Muscle of leg (tissue), 16 donors: ENCODE data around the gene GC. TPM values are rescaled to one million over a fixed set of nuclear protein-coding genes. Genes with fewer than 3 reads are reported as not detected.
"Not testable (repeated sequence)": the region's sequence is repeated elsewhere in the genome, so short reads cannot be mapped to it uniquely, and the experiment has no call there.

Source experiments
- DNase-seq: peaks from one replicate; pipeline ENCODE4 v3.0.0; 2013
- H3K27ac ChIP-seq: one replicate; pipeline ENCODE4 v1.5.1; 2013; ENCODE audit warnings: mild to moderate bottlenecking, low read length, control low read depth
- H3K27me3 ChIP-seq: one replicate; pipeline ENCODE4 v1.6.1; 2013; ENCODE audit warnings: low read length; ENCODE audit not compliant: control insufficient read depth, insufficient read depth
- H3K36me3 ChIP-seq: one replicate; pipeline ENCODE4 v1.6.1; 2013; ENCODE audit warnings: low read length; ENCODE audit not compliant: control insufficient read depth, insufficient read depth
- H3K4me1 ChIP-seq: one replicate; pipeline ENCODE4 v1.6.1; 2013; ENCODE audit warnings: low read length; ENCODE audit not compliant: control insufficient read depth, insufficient read depth
- H3K4me3 ChIP-seq: one replicate; pipeline ENCODE4 v1.5.1; 2013; ENCODE audit warnings: low read length, control low read depth
- H3K9me3 ChIP-seq: replicated peaks from 2 replicates; pipeline ENCODE4 v1.6.1; 2013; ENCODE audit warnings: low read depth, low read length; ENCODE audit not compliant: control insufficient read depth
- WGBS: methylation state at CpG from one replicate; pipeline ENCODE4 v1.1.5; 2013; ENCODE audit warnings: missing lambda C conversion rate; ENCODE audit not compliant: insufficient coverage; 5-methylcytosine and 5-hydroxymethylcytosine counted together
- long read RNA-seq, 11 donors: transcript quantifications; one replicate each; lab custom pipeline, GENCODE V29; 2026
- polyA plus RNA-seq, 8 donors: library from polyadenylated mRNA; unstranded; fragments of 120-200 nt; gene quantifications; one replicate each; pipeline versions ENCODE4 v1.2.1 to v1.2.3, GENCODE V29; 2013; ENCODE audit warnings: inconsistent platforms in 1 of 8, low replicate concordance in 1 of 8; ENCODE audit not compliant: insufficient read length in 8 of 8, insufficient read depth in 1 of 8
- total RNA-seq: library from RNA; stranded (reverse); fragments of 120-200 nt; gene quantifications from one replicate; pipeline ENCODE4 v1.2.4, GENCODE V29; 2013

GC gene
- total RNA-seq (0.35 TPM), polyA plus RNA-seq (1 to 10 TPM in 3 of 8 donors, not detected in 5; 1.9 to 4.5 (median 3.7) TPM)
- long read RNA-seq, donor 1, result 0 reads
- long read RNA-seq, donor 2, result 0 reads
- long read RNA-seq, donor 3, result 0 reads
- long read RNA-seq, donor 4, result 0 reads
- long read RNA-seq, donor 5, result 0 reads
- long read RNA-seq, donor 6, result 0 reads
- long read RNA-seq, donor 7, result 0 reads
- long read RNA-seq, donor 8, result 0 reads
- long read RNA-seq, donor 9, partial matches to known transcripts, result 0 of 1 reads
- long read RNA-seq, donor 9, other reads (novel, unspliced or antisense), result 0 of 1 reads
- long read RNA-seq, donor 10, result 0 reads
- long read RNA-seq, donor 11, result 0 reads

- Histone ChIP-seq H3K36me3 (no peaks in the 10 kb centered on the region), H3K27ac (no peak within 1 kb of the TSS), H3K4me1 (no peaks in the 10 kb centered on the region), H3K4me3 (no peak within 1 kb of the TSS), H3K9me3 (no peaks in the 10 kb centered on the region), H3K27me3 (no peaks in the 10 kb centered on the region)
- no peak for DNase-seq
Observed at GRCh38 chr4:71783972-71784371, at the start of gene GC. GC (minus strand) TSS chr4:71784079; CDS start chr4:71784018, 61 bp downstream.

GRCh38 chr4:71833232-71833900, 49.5 kb upstream of the GC start:
- no peaks in the 10 kb centered on the region for H3K27me3 ChIP-seq
- DNase-seq, result no peak
- H3K27ac ChIP-seq, result no peak overlapping the region
- H3K36me3 ChIP-seq, result no peaks in the 10 kb centered on the region
- WGBS, result 65% methylated on average over 8 of the region's 10 CpGs
- no peaks in the 10 kb centered on the region for H3K9me3 ChIP-seq
- H3K4me1 ChIP-seq, result no peaks in the 10 kb centered on the region
- no peak overlapping the region for H3K4me3 ChIP-seq

GRCh38 chr4:71832049-71832448, 48.2 kb upstream of the GC start:
- no peaks in the 10 kb centered on the region for H3K27me3 ChIP-seq
- H3K27ac ChIP-seq, result no peak overlapping the region
- 0% methylated on average over 1 of the region's 3 CpGs for WGBS
- H3K4me3 ChIP-seq, result no peak overlapping the region
- H3K4me1 ChIP-seq, result no peaks in the 10 kb centered on the region
- no peaks in the 10 kb centered on the region for H3K9me3 ChIP-seq
- no peak for DNase-seq
- no peaks in the 10 kb centered on the region for H3K36me3 ChIP-seq

DNA sequence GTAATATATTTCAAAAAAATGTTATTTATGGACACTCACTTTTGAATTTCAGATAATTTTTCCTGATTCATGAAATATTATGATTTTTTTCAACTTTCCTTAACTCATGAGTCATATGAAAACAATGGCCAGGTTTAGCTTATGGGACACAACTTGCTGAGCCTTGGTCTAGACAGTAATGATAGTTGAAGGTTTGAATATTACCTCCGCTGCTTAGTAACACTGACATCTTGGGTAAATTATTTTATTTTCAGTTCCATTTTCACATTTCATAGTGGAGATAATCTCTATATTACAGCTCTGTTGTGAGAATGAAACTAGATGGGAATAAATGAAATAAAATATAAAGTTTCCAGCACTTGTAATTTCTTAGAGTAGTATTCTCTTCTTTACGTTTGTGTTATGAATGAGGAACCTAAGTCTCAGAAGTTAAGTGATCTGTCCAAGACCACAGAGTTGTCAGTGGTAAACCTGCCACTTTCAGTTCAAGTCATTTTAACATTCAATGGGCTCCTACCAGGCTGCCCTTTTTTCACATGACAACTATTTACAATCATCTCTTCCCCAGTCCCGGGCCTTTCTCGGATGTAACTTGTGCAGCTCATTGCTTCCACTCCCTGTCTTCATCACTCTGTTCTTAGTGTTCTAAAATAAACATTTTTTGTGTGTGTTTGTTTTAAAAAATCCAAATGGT, 46.8 kb upstream of the GC start:
- no peak overlapping the region for H3K4me3 ChIP-seq
- H3K4me1 ChIP-seq, result no peaks in the 10 kb centered on the region
- H3K9me3 ChIP-seq, result no peaks in the 10 kb centered on the region
- no peak for DNase-seq
- no peaks in the 10 kb centered on the region for H3K27me3 ChIP-seq
- H3K27ac ChIP-seq, result no peak overlapping the region
- H3K36me3 ChIP-seq, result no peaks in the 10 kb centered on the region
- WGBS, result no CpG with 5 or more reads among the region's 4 CpGs

- H3K4me3 ChIP-seq, result no peak overlapping the region
- WGBS, result no CpG with 5 or more reads among the region's 1 CpG
- H3K9me3 ChIP-seq, result no peaks in the 10 kb centered on the region
- no peaks in the 10 kb centered on the region for H3K4me1 ChIP-seq
- no peak for DNase-seq
- H3K27me3 ChIP-seq, result no peaks in the 10 kb centered on the region
- H3K27ac ChIP-seq, result no peak overlapping the region
- no peaks in the 10 kb centered on the region for H3K36me3 ChIP-seq
Observed at GRCh38 chr4:71828470-71828869, 44.6 kb upstream of the GC start.

DNA sequence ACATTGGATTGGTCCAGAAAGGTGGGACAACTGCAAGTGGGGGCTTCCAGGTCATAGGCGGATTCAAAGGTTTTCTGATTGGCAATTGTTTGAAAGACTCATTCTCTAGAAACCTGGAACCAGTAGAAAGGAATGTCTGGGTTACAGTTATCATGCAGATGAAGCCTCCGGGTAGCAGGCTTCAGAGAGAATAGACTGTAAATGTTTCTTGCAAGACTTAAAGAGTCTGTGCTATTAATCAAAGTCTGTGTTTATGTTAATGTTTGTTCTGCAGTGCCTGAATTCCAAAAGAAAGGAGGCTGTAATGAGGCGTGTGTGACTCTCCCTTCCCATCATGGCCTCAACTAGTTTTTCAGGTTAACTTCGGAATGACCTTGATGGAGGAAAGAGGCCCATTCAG, 43.9 kb upstream of the GC start:
- Histone ChIP-seq H3K4me3 (no peak overlapping the region), H3K4me1 (no peaks in the 10 kb centered on the region), H3K9me3 (no peaks in the 10 kb centered on the region), H3K27ac (no peak overlapping the region), H3K36me3 (no peaks in the 10 kb centered on the region), H3K27me3 (no peaks in the 10 kb centered on the region)
- DNase-seq, result no peak
- whole genome bisulfite sequencing, result 67% methylated on average over 3 of the region's 4 CpGs

DNA sequence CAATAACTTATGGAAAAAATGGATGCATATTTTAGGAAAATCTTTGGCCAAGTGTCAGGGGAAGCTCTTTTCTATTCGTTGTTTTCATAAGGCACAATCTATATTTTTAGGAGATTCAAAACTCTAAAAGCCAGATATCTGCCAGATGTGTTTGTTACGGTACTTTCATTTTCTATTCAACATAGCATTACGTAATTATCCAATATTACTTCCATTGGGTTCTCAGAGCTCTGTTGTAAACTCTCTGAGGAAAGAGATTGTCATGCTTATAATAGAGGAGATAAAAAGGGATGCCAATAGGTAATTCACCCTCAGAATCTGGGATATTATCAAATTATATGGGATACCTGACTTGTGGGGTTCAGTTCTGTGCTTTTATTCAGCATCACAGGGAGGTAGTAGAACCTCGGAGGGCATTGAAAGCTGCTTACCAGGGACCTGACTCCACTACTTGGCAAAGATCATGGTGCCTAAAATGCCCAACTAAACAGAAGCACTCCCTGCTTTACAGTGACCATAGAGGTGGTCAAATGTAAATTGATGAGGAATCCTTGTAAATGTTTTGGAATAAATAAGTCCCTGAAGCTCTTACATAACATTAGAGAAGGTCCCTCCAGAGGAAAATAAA, 32.9 kb upstream of the GC start:
- no CpG with 5 or more reads among the region's 4 CpGs for WGBS
- H3K27ac ChIP-seq, result no peak overlapping the region
- H3K4me1 ChIP-seq, result no peaks in the 10 kb centered on the region
- H3K36me3 ChIP-seq, result no peaks in the 10 kb centered on the region
- no peak overlapping the region for H3K4me3 ChIP-seq
- no peaks in the 10 kb centered on the region for H3K9me3 ChIP-seq
- H3K27me3 ChIP-seq, result no peaks in the 10 kb centered on the region
- no peak for DNase-seq

DNA sequence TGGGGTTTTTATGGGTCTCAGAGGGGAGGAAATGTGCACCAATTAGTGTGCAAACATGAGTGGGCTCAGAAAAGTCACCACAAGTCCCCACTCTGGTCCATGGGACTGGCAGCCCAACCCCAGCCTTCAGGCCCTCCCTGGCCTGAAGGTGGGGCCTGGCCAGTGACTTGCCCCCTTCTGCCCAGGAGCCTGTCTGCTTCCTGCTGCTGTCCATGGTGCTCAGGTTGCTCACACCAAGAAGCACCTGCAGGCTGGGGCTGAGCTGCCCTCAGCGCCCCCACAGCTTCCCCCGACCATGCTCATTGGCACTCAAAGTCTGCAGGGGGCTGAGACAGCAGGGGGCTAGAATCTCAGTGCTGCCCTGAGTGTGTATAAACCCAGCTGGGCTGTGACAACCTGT, 30.6 kb upstream of the GC start:
- no peaks in the 10 kb centered on the region for H3K9me3 ChIP-seq
- no peaks in the 10 kb centered on the region for H3K4me1 ChIP-seq
- H3K36me3 ChIP-seq, result no peaks in the 10 kb centered on the region
- no peak for DNase-seq
- WGBS, result 100% methylated on average over 2 of the region's 2 CpGs
- H3K4me3 ChIP-seq, result no peak overlapping the region
- no peak overlapping the region for H3K27ac ChIP-seq
- H3K27me3 ChIP-seq, result no peaks in the 10 kb centered on the region

GRCh38 chr4:71809805-71810204, 25.9 kb upstream of the GC start:
- not testable (repeated sequence) for H3K27me3 ChIP-seq, H3K4me3 ChIP-seq, H3K27ac ChIP-seq, H3K36me3 ChIP-seq, DNase-seq, H3K9me3 ChIP-seq, H3K4me1 ChIP-seq
- WGBS, result 80% methylated on average over 1 of the region's 1 CpG

DNA sequence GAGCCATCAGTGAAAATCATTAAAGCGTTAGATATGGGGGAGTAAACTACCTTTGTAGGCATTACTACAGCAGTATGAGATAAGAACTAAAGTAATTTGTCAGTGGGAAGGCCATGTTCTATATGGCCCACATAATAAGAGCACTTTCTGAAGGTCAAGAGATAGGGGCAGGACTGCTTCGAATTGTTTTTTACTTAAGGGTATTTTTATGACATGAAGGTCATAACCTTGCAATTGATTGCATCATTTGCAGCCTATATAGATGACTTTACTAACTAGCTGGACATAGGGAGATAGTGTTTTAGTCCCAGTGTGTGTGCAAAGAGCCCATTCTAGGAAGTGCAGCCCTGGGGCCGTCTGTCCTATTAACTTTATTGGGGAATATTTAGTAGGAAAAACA, 23.6 kb upstream of the GC start:
- H3K4me3 ChIP-seq, result no peak overlapping the region
- no peaks in the 10 kb centered on the region for H3K27me3 ChIP-seq
- H3K9me3 ChIP-seq, result no peaks in the 10 kb centered on the region
- no CpG with 5 or more reads among the region's 3 CpGs for WGBS
- no peaks in the 10 kb centered on the region for H3K36me3 ChIP-seq
- no peak for DNase-seq
- no peak overlapping the region for H3K27ac ChIP-seq
- H3K4me1 ChIP-seq, result no peaks in the 10 kb centered on the region
